Thyroid gland (tissue), 4 donors: ENCODE data around the gene CYP3A4.

ENCODE experiments used
- POLR2A ChIP-seq, 2 donors: fragments of 450-650 bp; IDR thresholded peaks; one replicate each; pipeline ENCODE4 v1.6.1; 2017; ENCODE audit warnings: antibody characterized with exemption in 2 of 2, mild to moderate bottlenecking in 2 of 2, moderate library complexity in 1 of 2
- TF ChIP-seq, protein P1 (sequence below), 6 experiments: fragments of 200-600 bp in 3 of 6; fragments of 450-650 bp in 3 of 6; sonication (generic) in 3 of 6; IDR thresholded peaks; one replicate each; pipeline ENCODE4 v1.5.1; 2016 to 2019; ENCODE audit warnings: antibody characterized with exemption in 6 of 6, mild to moderate bottlenecking in 2 of 6, inconsistent platforms in 1 of 6, moderate library complexity in 1 of 6

DNA sequence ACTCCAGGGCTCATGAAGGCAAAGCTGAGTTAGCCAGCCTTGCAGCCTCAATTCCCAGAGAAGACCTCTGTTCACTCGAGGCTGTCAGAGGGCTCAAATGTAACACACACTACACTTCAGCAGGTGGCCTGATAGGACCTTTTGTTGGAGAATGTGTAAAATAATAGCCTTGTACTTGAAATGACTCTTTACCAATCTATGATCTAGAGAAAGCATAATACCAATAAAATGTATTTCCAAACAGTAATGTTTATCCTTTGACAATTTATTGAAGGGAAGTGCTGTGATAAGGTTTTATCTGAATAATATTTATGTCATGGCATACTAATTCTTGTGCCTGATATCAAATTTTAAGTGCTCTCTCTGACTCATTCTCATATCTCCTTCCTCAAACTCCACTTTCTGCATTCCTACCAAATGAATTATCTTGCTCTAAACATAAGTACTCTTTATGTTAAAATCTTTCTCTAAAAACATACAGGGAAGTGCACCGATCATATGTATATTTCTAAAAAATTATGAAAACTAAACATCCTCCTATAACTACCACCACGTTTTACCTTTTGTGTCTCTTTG, 69.9 kb downstream of the CYP3A4 start:
- TF ChIP-seq, protein P1, sequence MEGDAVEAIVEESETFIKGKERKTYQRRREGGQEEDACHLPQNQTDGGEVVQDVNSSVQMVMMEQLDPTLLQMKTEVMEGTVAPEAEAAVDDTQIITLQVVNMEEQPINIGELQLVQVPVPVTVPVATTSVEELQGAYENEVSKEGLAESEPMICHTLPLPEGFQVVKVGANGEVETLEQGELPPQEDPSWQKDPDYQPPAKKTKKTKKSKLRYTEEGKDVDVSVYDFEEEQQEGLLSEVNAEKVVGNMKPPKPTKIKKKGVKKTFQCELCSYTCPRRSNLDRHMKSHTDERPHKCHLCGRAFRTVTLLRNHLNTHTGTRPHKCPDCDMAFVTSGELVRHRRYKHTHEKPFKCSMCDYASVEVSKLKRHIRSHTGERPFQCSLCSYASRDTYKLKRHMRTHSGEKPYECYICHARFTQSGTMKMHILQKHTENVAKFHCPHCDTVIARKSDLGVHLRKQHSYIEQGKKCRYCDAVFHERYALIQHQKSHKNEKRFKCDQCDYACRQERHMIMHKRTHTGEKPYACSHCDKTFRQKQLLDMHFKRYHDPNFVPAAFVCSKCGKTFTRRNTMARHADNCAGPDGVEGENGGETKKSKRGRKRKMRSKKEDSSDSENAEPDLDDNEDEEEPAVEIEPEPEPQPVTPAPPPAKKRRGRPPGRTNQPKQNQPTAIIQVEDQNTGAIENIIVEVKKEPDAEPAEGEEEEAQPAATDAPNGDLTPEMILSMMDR (IDR thresholded peaks at IDR 0.05) = no peak
- TF ChIP-seq POLR2A (IDR thresholded peaks at IDR 0.05) = no peak
